ENCODE results near the gene ALK.

Gene ALK

DNA sequence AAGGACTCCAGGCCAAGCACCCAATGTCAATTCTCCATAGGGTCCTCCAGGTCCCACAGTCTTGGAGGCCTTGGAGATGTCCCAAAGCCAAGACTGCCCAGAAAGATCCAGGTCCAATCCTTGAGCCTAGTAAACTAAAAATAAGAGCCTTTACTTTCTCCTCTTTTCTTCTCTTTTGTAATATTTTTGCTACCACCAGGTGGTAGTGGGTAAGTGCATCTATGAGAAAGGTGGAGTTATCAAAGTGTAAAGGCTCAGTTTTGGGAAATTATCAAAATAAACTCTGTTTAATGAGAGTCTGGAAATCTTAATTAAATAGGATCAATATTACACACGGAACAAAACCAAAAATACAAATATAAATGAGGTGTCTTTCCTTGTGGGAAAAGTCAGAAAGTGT is 276.4 kb downstream of the ALK start:
- DNase-seq (ENCODE audit: low read depth): no peak

DNA sequence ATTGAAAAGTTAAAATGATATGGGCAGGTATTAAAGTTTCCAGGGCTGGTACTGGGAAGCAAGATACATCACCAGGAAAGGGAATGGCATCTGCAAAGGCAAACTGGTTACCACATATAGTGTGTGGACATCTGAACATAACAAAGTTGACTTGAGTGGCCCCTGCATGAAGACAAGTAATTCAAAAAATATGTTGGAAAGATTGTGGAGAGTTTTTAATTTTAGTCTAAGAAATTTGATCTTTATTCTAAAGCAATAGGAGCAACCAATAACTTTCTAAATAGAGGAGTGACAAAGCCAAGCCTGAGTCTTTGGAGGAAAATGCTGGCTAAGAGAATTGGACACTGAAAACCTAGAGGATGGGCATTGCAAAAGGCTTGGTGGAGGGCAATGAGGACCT is 278.2 kb downstream of the ALK start:
- DNase-seq (ENCODE audit: low read depth): no peak

DNA sequence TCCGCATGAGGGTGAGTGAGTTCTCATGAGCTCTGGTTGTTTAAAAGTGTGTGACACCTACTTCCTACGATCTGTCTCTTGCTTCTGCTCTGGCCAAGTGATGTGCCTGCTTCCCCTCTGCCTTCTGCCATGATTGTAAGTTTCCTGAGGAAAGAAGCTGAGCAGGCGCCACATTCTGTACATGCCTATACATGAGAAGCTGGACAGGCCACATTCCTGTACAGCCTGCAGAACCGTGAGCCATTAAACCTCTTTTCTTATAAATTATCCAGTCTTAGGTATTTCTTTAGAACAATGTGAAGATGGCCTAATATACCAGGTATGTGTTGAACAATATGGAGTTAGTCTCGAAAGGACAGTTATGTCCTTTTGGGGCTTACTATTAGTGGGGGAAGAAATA is 281.0 kb downstream of the ALK start:
- DNase-seq (ENCODE audit: low read depth): no peak

DNA sequence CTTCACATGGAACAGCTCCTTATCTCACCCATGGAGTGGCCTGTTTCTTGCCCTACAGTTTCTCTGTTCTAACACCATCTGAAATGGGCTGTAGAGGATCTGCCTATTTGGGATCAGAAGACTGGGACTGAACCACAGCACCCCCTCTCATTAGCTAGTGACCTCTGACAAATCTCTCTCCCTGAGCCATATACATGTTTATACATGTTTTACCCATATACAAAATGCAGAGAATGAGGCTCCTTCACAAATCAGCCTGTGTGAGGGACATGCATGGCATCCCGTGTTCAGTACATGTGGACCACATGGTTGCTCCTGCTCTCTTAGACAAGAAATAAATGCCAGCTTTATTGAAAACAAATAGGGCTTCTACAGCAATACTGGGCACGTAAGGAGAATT is 282.7 kb downstream of the ALK start:
- no peak for DNase-seq (ENCODE audit: low read depth)

DNA sequence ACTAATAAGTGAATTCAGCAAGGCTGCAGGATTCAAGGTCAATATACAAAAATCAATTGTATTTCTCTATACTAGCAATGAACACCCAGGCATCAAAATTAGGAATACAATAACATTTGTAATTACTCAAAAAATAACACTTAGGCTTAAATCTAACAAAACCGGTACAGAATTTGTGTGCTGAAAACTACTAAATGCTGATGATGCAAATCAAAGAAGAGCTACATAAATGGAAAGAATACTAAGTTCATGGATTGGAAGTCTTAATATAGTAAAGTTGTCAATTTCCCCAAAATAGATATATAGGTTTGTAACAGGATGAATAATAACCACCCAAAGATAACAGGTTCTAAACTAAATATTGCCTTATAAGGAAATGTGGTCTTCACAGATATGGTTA is 286.5 kb downstream of the ALK start:
- DNase-seq (ENCODE audit: low read depth): no peak

DNA sequence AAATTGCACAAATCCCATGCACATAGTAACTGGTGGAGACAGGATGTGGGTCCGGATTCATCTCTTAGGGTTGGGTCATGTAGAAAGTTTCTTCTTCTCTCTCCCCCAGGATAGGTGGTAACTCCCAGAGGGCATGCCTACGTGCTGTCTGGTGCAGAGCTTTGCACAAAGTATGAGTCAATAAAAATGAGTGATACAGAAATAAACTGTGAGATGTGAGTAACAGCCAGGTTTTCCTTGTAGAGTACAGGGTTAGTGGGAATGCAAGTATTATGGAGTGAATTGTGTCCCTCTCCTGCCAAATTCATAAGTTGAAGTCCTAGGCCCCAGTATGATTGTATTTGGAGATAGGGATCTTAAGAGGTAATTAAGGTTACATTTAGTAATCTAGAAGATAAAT is 289.4 kb downstream of the ALK start:
- no peak for DNase-seq (ENCODE audit: low read depth)

DNA sequence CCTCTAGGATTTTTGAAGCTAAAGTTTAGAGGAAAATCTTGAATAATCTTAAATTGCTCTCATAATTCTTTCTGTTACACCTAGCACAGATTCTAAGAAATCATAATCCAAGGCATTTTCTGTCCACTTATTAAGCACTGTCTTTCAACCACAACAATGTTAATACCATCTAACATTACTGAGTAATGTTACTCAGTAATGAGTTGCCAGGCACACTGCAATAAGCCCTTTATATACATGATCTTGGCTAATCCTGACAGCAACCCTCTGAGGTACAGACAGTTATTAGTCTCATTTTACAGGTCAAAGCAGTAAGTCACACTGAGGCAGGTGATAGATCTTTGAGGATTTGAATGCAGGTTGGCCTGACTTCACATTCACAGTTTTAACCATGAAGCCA is 291.9 kb downstream of the ALK start:
- no peak for DNase-seq (ENCODE audit: low read depth)

DNA sequence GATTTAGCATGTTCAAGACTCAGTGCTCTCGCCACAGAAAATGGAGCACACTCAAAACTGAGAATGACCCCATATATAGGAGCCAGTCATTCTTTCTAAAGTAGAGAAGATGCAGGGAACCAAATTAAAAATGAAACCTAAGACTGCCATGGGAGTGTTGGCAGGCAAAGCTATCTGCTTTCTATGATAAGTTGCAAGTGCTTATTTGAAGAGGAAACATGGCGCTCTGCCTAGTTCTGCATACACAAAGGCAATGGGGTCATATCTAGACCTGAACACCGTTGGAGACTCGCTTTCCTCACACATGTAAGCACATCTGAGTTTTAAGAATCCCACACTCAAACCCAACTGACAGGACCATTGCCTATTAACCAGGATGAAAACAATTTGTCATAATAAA is 292.5 kb downstream of the ALK start:
- DNase-seq (ENCODE audit: low read depth): no peak

DNA sequence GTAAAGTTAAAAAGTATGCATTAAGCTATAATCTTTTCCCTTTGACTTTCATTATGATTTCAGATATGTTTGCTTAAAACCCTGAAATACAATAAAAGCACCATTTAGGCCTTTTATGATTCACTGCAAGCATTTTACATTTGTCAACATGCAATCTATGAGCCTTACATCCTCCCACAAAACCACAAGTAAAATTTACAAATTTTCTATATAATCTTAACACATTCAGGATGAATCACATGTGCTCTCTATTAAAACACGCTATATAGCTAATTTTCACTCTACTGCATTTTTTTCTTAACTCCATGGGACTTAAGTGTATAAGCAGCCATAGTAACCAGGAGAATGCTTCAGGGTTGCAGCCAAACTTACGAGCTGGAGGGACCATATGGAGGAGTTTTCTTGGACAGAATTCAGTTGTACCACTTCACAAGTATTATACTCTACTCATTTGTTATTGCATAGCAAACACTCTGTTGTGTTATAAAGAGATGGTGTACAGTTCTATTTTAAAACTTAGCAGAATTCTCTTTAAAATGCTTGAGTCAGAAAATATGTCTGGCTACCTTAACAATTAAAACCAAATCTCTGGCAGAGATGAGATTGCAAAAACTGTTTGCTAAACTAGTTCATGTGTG is 293.2 kb downstream of the ALK start:
- no peak for DNase-seq (ENCODE audit: low read depth)

DNA sequence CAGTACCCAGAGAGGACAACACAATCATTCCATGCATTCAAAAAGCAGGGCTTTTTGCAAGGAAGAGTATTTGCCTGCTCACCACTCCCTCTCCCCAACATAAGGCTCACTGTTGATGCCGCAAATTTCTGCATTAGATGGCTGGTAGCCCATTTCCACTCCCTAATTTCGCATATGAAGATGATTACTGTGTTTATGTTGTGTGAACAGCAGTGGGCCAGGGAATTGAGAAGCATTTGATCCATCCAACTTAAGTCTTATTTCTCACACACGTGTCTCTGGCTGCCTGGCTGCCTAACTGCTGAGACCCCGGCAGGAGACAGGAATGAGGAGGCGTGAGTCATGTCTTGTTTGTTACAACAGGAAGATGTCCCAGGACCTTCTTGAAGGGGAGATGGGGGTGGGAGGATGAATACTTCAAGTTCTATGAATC is 294.1 kb downstream of the ALK start:
- DNase-seq (ENCODE audit: low read depth): no peak

DNA sequence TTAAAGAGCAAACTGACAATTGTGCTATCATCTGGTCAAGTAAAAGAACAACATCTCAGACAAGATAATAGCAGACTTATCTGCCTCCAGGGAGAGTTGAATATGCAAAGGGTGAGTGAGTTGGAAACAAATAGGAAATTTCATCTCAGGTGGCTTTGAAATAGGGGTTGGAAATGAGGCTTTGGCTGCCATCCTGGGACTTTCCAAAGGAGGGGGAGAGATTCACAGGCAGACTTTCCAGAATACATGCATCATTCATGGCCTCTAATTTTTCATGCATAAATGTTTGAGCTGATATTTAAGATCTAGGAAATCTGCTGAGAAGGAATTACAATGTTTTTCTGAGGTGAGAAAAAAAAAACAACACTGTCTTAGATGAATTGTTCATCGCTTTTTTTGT is 300.5 kb downstream of the ALK start:
- DNase-seq (ENCODE audit: low read depth): no peak

DNA sequence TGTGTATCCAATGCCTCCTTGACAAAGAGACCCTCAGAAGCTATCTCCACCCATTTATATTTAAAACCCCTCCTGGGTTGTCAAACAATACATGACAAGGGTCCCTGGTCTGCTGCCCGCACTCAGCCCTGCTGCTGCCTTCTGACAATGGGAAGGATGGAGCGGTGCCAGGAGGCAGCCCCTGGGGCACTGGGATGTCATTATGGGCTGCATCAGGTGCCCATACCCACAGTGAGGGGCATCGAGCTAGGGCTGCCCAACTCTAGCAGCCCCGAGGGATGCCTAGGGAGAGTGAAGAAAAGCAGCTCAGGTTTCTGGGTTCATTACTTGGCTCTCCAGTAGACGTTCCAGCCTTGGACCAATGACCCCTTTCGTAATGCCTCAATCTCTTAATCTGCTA is 301.7 kb downstream of the ALK start:
- no peak for DNase-seq (ENCODE audit: low read depth)

DNA sequence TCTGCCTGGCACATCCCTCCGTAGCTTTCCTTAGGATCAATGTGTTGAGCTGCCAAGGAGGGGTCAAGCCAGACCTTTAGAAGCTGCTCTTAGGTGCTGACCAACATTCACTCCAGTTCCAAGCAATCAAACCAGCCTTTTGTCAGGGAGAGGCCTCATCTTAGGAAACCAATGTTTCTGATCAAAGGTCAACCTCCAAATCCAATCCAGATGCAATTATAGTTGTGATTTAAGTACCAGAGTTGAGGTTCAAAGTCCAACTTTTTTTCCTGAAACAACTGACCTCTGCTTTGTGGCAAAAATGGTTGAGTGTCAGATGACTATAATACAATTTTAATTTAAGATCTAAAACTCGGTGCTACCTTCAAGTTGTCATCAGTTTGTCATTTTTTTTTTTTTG is 303.4 kb downstream of the ALK start:
- DNase-seq (ENCODE audit: low read depth): no peak

DNA sequence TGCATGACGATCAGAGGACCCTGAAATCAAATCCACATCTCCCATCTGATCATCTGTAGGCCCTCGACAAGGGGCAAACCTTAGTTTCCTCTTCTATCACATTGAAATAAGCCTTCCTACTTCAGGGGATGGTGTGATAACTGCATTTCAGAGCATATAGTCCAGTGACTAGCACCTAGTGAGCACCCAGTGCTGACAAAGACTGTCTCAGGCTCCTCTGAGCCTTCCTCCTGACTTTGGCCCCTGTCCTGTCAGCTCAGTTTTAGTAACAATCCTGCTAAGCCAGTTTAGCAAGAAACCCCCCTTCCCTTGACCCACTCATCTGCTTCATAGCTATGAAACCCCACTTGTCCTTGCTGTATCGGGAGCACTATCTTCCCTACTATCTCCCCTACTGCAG is 304.0 kb downstream of the ALK start:
- no peak for DNase-seq (ENCODE audit: low read depth)

DNA sequence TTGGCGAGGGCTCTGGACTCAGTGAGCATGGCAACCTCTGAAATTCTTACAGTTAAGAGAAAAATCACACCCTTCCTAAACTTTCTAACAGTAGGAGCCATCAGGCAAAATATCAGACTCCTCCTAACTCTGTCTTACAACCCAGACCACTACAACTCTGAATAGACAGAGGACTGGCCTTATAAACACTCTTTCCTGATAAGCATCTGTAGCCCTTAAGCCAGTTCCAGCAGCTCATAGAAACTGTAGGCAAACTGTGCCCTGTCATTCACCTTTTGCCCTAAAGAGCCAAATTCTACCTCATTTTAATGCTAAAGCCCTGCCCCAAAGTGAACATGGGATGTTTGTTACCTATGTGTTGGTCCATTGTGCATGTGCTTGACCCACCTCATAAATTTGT is 304.8 kb downstream of the ALK start:
- no peak for DNase-seq (ENCODE audit: low read depth)

DNA sequence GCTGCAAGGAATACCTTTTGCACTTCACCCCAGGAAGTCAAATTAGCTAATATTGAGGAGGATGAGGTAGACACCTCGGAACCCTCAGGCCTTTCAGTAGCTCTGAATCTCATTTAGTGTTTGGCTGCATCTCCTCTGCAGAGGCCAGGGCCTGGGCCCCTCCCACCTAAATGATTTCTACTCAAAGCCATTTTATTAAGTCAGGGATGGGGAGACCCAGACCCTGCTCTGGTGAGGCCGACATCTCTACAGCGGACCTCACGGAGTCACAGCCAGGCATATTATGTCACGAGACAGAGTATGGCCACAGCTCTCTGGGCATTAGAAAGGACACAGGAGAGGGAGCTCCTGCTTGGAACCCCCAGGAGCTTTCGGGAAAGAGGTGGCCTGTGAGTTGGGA is 305.5 kb downstream of the ALK start:
- no peak for DNase-seq (ENCODE audit: low read depth)

DNA sequence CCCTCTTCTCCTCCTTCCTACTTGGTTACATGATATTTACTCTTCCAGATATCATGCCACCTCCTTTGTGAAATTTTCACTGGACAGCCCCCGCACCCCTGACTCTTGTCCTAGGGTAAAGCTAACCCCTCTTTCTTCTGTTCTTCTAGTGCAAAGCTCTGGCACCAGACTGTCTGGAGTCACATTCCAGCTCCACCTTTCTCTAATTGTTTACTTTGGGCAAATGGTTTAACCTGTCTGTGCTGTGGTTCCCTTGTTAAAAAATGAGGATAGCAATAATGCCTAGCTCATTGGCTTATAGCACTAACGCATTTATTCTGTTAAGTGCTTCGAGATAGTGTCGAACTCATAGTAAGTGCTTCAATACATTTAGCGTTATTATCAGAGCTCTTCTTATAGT is 306.2 kb downstream of the ALK start:
- DNase-seq (ENCODE audit: low read depth): no peak

DNA sequence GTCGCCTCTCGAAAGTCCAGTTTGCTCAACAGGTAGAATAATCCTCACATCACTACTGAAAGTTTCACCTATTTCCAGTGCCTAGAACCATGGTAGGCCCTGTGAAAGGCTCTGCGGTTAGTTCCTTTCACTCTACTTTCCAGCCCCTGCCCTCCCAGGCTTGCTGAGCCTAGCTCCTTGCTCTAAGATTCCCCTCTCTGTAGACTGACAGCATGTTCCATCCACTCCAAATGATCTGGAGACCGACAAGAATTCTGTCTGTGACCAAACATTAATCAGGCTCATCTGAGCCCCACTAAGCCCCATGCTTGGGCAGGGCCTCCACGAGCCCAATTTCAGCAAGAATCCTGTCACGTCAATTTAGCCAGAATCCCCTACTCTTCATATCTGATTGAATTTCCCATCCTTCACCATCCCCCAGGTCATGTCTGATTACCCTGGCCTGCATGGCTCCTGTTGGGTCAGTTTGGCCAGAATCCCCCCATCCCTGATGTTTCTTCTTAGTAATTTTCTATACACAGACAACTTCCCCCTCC is 307.0 kb downstream of the ALK start:
- no peak for DNase-seq (ENCODE audit: low read depth)

DNA sequence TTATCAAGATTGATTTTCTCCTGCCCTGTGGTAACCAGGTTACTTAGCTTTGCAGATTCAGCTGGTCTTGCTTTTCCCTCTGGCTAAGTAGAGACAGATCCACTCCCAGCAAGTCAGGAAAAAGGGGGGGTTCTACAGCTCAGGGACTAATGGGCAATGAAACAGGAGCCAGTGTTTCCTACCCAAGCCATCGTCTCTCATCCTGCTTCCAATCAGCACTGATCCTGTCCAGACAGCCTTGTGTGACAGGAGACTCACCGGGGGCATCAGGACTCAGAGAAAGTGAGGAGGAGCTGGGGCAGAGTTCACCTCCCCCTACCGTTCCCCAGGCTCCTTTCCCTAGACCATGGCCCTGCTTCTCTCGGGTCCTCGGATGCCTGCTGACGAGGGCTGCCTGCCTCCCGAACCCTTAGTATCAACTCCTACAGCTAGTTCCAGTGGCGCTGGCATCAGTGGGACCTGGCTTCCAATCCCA is 307.6 kb downstream of the ALK start:
- no peak for DNase-seq (ENCODE audit: low read depth)

DNA sequence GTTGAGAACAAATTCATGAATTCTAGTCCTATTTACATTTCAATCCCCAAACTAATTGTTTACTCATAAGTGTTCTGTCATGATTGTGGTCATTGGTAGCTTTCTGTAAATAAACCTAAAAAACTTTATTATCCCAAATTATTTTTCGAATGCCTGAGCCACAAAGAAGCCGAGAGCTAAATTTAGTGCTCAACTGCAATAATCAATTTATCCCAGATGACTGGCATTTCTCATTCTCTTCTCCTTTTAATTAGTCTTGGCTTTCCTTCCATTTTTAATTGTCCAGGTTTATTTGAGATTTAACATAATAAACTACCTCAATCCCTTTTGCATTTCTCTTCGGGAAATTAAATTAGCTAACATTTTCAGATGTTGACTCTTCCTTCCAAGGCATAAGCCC is 308.3 kb downstream of the ALK start:
- no peak for DNase-seq (ENCODE audit: low read depth)

DNA sequence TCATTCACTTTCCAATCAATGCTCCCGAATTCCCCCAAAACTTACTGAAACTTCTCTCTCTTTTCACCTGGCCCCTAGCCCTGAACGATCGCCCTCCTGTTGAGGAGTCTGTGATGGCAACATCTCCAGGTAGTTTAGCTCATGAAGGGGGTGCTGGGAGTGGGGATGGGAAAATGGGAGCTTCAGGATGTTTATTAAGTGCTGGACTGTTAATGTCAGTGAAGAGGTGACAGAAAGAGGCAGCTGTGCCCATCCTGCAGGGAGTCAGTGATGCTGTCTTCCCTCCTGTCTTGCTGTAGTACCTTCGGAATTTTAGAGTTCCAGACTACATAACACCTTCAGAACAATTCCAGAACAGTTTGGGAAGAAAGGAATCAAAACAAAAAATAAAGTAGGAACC is 308.8 kb downstream of the ALK start:
- no peak for DNase-seq (ENCODE audit: low read depth)

DNA sequence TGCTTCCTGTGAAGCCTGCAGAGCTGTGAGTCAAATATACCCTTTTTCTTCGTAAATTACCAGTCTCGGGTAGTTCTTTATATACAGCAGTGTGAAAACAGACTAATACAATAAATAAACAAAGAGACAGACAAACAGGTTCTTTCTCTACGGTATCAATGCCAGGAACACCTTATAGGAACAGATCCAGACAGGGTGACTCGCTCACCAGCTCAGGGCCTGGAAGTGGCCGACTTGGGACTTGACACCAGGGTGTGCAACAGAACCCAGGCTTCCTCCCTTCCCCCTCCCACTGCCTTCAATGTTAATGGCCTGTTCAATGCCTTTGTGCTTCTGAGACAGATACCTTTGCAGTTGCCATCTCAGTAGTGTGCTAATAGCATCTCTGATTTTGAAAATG is 309.5 kb downstream of the ALK start:
- no peak for DNase-seq (ENCODE audit: low read depth)

DNA sequence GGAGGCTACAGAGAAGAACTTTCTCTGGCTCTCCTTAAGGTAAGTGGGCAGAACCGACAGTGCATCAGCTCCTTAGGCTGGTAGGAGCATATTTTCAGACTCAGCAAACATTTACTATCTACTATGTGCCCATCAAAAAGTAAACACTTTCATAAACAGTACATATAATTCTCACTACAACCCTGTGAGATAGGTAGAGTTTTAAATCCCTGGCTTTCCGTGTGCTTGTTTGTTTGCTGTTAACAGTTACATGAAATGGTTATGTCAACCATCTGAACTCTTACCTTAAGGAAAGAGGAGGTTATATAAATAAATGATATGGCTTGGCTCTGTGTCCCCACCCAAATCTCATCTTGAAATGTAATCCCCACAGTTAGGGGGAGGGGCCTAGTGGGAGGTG is 310.1 kb downstream of the ALK start:
- no peak for DNase-seq (ENCODE audit: low read depth)

DNA sequence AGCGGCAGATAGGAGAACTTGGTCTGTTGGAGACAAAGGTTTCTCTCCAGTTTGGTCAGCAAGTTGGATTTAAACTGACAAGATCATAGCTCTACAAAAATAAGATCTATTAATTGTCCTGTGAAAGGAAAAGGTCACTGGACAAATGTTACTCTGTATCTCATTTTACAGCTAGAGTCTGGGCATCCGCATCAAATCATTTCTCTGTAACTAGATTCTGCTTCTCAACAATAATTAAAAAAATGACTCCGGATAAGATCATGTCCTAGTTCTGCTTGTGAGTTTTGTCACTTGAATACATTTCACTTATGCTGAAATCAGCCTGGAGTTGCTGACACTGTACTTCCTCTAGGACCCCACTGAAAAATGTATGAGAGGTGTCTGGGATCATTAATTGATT is 310.8 kb downstream of the ALK start:
- no peak for DNase-seq (ENCODE audit: low read depth)

DNA sequence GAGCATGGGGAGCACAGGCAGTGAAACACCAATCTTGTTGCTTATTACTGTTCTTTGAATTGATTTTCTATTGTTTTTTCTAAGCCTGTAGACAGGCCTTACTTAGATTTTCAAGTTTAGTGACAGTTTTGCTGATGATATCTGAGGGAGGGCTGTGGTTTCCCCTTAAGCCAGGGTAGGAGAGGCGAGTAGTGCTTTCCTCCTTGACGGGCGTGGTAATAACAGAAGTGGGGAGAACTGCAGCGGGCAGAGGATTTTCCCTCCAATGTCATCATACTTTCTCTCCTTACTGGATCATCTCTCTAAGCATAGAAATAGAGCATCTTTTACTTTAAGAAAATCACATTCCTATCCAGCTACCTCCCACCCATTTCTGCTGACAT is 314.4 kb downstream of the ALK start:
- DNase-seq (ENCODE audit: low read depth): no peak

Data from GM04504 (cell line).